Panc1 (cell line): ENCODE measurements around the gene ASB11.

Experiments
- POLR2AphosphoS5 ChIP-seq: IDR thresholded peaks from 2 replicates; pipeline ENCODE4 v1.6.1; 2012; ENCODE audit warnings: mild to moderate bottlenecking, low read depth, low read length, moderate library complexity
- TCF7L2 ChIP-seq: IDR thresholded peaks from 2 replicates; pipeline ENCODE4 v1.6.1; 2011; ENCODE audit warnings: mild to moderate bottlenecking, low read depth, low read length, inconsistent platforms
- TF ChIP-seq, protein P1 (sequence below): fragments of 450-650 bp; IDR thresholded peaks from 2 replicates; pipeline ENCODE4 v1.5.1; 2017; ENCODE audit warnings: mild to moderate bottlenecking

DNA sequence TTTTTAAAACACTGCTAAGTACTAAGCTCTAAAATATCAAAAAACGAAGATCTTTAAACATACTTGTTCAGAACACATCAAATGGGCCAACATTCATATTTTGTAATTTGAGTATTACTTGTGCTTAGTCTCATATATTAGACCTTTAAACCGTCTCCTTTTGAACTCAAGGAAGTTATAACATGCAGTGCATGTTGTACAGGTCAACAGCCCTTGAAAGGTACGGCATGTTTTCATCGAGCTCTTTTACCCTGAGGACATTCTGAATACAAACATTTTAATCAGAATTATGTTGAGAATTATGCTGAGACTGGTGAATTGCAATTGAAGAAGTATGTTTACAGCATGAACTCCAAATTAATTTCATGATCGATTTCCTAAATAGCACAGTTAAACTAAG, 7.0 kb upstream of the ASB11 start:
- TF ChIP-seq POLR2AphosphoS5 (no peak), TCF7L2 (no peak)
- TF ChIP-seq, protein P1, sequence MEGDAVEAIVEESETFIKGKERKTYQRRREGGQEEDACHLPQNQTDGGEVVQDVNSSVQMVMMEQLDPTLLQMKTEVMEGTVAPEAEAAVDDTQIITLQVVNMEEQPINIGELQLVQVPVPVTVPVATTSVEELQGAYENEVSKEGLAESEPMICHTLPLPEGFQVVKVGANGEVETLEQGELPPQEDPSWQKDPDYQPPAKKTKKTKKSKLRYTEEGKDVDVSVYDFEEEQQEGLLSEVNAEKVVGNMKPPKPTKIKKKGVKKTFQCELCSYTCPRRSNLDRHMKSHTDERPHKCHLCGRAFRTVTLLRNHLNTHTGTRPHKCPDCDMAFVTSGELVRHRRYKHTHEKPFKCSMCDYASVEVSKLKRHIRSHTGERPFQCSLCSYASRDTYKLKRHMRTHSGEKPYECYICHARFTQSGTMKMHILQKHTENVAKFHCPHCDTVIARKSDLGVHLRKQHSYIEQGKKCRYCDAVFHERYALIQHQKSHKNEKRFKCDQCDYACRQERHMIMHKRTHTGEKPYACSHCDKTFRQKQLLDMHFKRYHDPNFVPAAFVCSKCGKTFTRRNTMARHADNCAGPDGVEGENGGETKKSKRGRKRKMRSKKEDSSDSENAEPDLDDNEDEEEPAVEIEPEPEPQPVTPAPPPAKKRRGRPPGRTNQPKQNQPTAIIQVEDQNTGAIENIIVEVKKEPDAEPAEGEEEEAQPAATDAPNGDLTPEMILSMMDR = no peak
